IgD-negative memory B cell (primary cell): ENCODE data around the gene ATIC. TPM values are rescaled to one million over a fixed set of nuclear protein-coding genes. Genes with fewer than 3 reads are reported as not detected.
A peak's percentile ranks its signal among the peaks of the same experiment; 100 is the strongest.
"Not testable (repeated sequence)": the region's sequence is repeated elsewhere in the genome, so short reads cannot be mapped to it uniquely, and the experiment has no call there.

Experiments used
- H3K27ac Mint-ChIP-seq, 3 donors: one replicate each; pipeline ENCODE4 v1.8.0; 2020 to 2022; ENCODE audit warnings: mild to moderate bottlenecking in 3 of 3, mixed read lengths in 3 of 3, moderate library complexity in 1 of 3
- H3K27me3 Mint-ChIP-seq: one replicate; pipeline ENCODE4 v1.8.0; 2021; ENCODE audit warnings: mixed read lengths
- H3K36me3 Mint-ChIP-seq: one replicate; pipeline ENCODE4 v1.8.0; 2020; ENCODE audit warnings: mild to moderate bottlenecking, mixed read lengths
- H3K4me1 Mint-ChIP-seq, 3 donors: one replicate each; pipeline ENCODE4 v1.8.0; 2020 to 2022; ENCODE audit warnings: mixed read lengths in 3 of 3, mild to moderate bottlenecking in 1 of 3
- H3K4me3 Mint-ChIP-seq, 4 donors: one replicate each; pipeline ENCODE4 v1.8.0; 2020 to 2022; ENCODE audit warnings: mild to moderate bottlenecking in 4 of 4, mixed read lengths in 4 of 4, moderate library complexity in 3 of 4
- H3K9me3 Mint-ChIP-seq, 3 donors: one replicate each; pipeline ENCODE4 v1.8.0; 2020 to 2021; ENCODE audit warnings: mixed read lengths in 3 of 3, mild to moderate bottlenecking in 1 of 3
- polyA plus RNA-seq: library from polyadenylated mRNA; unstranded; fragments of 300-500 nt; fragmentation: Illumina TruSeq; gene quantifications from one replicate; pipeline ENCODE4 v1.2.3, GENCODE V29; 2021

ATIC gene
- polyA plus RNA-seq, 1 donor from 2014 or later: 137 TPM

DNA sequence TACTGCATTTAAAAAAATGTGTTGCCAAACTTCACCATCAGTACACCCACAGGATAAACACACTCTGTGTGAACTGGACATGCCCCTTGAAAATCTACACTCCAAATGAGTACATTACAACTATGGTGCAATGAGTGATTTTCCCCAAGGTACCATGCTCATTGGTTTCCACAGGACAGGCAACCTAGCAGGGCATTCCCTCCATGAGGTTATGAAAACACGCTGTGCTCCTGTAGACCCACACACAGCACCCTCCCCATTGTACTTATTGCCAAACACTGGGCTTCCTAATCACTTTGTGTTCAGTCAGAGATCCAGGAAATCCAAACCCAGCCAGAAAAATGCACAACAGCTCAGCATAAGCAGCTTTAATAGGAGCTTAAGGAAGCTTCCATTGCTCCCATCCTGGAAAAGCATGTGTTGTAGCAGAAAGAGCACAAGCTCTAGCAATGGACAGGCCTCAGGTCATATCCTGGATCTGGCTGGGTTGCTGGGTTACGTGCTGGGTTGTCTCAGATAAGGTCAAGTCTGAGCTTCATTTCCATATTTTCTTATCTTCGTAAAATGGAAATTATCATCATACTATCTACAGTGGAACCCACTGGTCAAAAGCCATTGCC is 20.8 kb upstream of the ATIC start:
- no peak overlapping the region for H3K27ac Mint-ChIP-seq
- no peaks in the 10 kb centered on the region for H3K36me3 Mint-ChIP-seq
- no peak overlapping the region for H3K4me3 Mint-ChIP-seq
- peaks cover 0 to 4% (median 0%) of the 10 kb centered on the region in 3 donors for H3K4me1 Mint-ChIP-seq
- H3K27me3 Mint-ChIP-seq: no peaks in the 10 kb centered on the region
- H3K9me3 Mint-ChIP-seq: no peaks in the 10 kb centered on the region

DNA sequence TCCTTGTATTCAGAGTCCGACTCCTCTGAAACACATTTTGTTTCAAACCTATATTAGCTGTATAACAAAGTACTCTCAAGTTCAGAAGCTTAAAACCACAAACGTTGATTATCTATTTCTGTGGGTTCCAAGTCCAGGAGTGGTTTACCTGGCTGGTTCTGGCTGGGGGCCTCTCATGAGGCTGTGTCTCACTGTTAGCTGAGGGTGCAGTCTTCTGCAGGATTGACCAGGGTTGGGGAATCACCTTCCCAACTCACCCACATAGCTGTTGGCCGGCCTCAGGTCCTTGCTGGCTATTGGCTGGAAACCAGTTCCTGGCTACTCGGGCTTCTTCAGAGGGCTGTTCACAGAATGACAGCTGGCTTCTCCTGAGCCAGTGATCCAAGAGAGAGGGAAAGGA is 18.0 kb upstream of the ATIC start:
- Mint-ChIP-seq H3K4me3 (no peak overlapping the region), H3K4me1 (peaks cover 0 to 4% (median 0%) of the 10 kb centered on the region in 3 donors), H3K36me3 (no peaks in the 10 kb centered on the region), H3K27me3 (no peaks in the 10 kb centered on the region), H3K9me3 (no peaks in the 10 kb centered on the region), H3K27ac (no peak overlapping the region)

DNA sequence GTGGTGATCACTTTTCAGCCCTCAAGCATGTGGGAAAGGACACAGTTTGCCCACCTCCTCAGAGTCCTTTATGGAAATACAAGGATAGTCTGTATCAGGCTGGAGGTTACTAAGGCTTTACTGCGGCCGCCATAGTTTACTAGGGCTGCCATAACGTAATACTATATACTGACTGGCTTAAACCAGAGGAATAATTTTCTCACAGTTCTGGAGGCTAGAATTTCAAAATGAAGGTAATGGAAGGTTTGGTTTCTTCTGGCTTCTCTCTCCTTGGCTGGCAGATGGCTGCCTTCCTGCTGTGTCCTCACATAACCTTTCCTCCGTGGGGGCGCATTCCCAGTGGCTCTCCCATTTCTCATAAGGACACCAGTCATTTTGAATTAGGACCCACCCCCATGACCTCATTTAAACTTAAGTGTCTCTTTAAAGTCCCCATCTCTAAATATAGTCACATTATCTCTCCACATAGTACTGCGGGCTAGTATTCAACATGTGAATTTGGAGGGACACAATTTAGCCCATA is 12.5 kb upstream of the ATIC start:
- no peak overlapping the region for H3K4me3 Mint-ChIP-seq
- H3K36me3 Mint-ChIP-seq: peaks cover 2% of the 10 kb centered on the region
- peaks cover 0 to 5% (median 4%) of the 10 kb centered on the region in 3 donors for H3K9me3 Mint-ChIP-seq
- H3K27me3 Mint-ChIP-seq: no peaks in the 10 kb centered on the region
- H3K4me1 Mint-ChIP-seq: no peaks in the 10 kb centered on the region
- no peak overlapping the region for H3K27ac Mint-ChIP-seq

DNA sequence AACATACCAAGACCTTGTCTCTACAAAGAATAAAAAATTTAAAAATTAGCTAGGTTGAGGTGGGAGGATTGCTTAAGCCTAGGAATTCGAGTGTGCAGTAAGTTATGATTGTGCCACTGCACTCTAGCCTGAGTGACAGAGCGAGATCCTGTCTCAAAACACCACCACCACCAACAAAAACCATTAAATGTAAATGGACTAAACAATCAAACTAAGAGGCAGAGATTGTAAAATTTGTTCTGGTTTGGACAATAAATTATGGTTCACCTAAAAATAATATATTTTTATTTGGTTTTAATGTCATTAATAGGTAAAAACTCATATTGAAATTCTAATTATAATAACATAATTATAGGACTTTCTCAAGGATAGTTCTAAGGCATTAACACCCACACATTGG is 9.9 kb upstream of the ATIC start:
- H3K4me3 Mint-ChIP-seq: no peak overlapping the region
- H3K27ac Mint-ChIP-seq: no peak overlapping the region
- H3K36me3 Mint-ChIP-seq: peaks cover 4% of the 10 kb centered on the region
- H3K9me3 Mint-ChIP-seq: peaks cover 0 to 5% (median 4%) of the 10 kb centered on the region in 3 donors
- no peaks in the 10 kb centered on the region for H3K4me1 Mint-ChIP-seq
- peaks cover 2% of the 10 kb centered on the region for H3K27me3 Mint-ChIP-seq

DNA sequence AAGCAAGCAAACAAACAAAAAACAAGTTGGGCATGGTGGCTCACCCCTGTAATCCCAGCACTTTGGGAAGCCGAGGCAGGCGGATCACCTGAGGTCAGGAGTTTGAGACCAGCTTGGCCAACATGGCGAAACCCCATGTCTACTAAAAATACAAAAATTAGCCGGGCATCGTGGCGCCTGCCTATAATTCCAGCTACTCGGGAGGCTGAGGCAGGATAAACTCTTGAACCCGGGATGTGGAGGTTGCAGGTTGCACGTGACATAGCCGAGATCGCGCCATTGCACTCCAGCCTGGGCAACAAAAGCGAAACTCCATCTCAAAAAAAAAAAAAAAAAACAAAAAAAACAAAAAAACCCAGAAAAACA is 617 bp upstream of the ATIC start:
- H3K27ac Mint-ChIP-seq: peak overlapping the region; percentile 80 to 88 (median 87)
- H3K4me3 Mint-ChIP-seq: peak overlapping the region; percentile 88 to 94 (median 92)
- not testable (repeated sequence) for H3K27me3 Mint-ChIP-seq, H3K36me3 Mint-ChIP-seq, H3K9me3 Mint-ChIP-seq
- H3K4me1 Mint-ChIP-seq: peaks cover 22 to 23% (median 22%) of the 10 kb centered on the region in 3 donors

DNA sequence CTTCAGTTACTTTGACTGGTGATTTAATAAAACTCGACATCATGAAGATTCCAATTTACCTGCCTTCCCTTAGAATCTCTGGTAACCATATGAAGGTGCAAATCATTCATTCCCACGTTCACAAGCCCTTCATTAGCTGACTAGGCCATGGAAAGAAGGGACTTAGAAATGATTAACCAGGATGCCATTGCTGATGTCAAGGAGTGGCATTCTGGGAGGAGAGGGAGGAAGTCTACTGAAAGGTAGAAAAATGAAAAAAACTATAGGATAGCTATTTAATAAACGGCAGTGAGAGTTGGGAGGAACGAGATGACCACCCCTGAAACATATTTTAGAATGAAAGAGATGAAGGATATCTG is 1.4 kb downstream of the ATIC start:
- peak overlapping the region; percentile 90 to 98 (median 92) for H3K4me3 Mint-ChIP-seq
- H3K4me1 Mint-ChIP-seq: peaks cover 24 to 26% (median 25%) of the 10 kb centered on the region in 3 donors
- H3K36me3 Mint-ChIP-seq: peaks cover 11% of the 10 kb centered on the region
- H3K27ac Mint-ChIP-seq: peak overlapping the region; percentile 30 to 91 (median 87)
- no peaks in the 10 kb centered on the region for H3K9me3 Mint-ChIP-seq
- H3K27me3 Mint-ChIP-seq: no peaks in the 10 kb centered on the region

DNA sequence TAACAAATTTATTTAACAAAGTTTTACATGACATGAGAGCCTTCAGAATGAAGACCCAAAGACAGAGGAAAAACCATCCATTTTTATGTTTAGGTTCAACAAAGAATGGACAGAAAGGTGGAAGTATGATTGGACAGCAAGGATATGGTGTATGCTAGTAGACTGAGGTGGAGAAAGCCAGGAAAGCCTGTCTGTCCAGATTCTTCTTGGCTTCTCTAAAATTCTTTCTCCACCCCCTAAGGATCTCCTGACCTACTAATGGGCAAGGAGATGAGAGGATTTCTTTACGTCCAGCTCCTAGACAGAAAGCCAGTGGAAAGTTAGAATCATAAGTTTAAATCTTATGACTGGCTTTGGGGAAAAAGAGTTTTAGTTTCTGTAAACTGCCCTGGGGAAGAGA is 3.0 kb downstream of the ATIC start:
- Mint-ChIP-seq H3K27me3 (no peaks in the 10 kb centered on the region), H3K9me3 (no peaks in the 10 kb centered on the region), H3K27ac (peak overlapping the region in 2 of 3 donors; percentile 71 to 88), H3K4me1 (peaks cover 24 to 26% (median 25%) of the 10 kb centered on the region in 3 donors), H3K4me3 (no peak overlapping the region), H3K36me3 (peaks cover 11% of the 10 kb centered on the region)

DNA sequence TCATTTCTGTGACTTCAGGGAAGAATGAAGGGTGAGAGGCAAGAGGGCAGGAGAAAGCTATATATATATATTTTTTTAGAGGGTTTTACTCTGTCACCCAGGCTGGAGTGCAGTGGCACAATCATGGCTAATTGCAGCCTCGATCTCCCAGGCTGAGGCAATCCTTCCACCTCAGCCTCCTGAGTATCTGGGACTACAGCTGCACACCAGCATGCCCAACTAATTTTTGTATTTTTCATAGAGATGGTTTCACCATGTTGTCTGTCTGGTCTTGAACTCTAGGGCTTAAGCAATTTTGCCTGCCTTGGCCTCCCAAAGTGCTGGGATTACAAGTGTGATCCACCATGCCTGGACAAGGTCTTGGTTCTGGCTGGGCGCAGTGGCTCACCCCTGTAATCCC is 3.4 kb downstream of the ATIC start:
- no peak overlapping the region for H3K4me3 Mint-ChIP-seq
- H3K27ac Mint-ChIP-seq: peak overlapping the region in 1 of 3 donors; percentile 88
- peaks cover 25 to 28% (median 26%) of the 10 kb centered on the region in 3 donors for H3K4me1 Mint-ChIP-seq
- H3K36me3 Mint-ChIP-seq: peaks cover 12% of the 10 kb centered on the region
- no peaks in the 10 kb centered on the region for H3K9me3 Mint-ChIP-seq
- no peaks in the 10 kb centered on the region for H3K27me3 Mint-ChIP-seq

DNA sequence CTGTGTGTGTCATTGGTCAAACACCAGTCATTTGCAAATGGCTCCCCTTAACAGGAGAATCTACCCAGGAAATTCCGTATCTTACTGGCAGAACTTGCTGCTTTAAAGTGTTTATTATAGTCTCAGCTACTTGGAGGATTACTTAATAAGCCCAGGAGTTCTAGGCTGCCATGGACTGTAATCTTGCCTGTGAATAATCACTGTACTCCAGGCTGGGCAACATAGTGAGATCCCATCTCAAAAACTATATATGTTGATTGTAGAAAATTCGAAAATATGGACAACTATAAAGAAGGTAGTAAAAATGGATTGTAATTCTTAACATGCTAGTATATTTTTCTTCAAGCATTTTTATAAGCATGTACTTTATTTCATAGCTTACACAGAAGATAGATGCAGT is 4.5 kb downstream of the ATIC start:
- Mint-ChIP-seq H3K9me3 (no peaks in the 10 kb centered on the region), H3K4me1 (peaks cover 25 to 28% (median 26%) of the 10 kb centered on the region in 3 donors), H3K27me3 (no peaks in the 10 kb centered on the region), H3K4me3 (peak overlapping the region in 1 of 4 donors; percentile 72), H3K36me3 (peaks cover 12% of the 10 kb centered on the region), H3K27ac (no peak overlapping the region)

DNA sequence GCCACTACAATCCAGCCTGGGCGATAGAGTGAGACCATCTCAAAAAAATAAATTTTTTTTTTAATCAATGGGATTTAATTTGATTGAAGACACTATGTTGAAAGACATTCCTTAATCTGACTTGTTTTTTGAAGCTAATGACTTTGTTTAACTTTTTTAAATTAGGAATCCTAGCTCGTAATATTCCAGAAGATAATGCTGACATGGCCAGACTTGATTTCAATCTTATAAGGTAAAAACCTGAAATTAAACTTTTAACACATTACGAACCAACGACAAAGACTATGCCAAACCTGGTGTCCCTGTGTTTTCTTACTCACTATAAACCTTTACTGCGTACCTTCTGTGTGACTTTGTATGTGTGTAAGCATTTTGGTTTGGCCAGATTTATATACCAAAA is 7.6 kb downstream of the ATIC start:
- Mint-ChIP-seq H3K36me3 (peaks cover 8% of the 10 kb centered on the region), H3K27me3 (no peaks in the 10 kb centered on the region), H3K27ac (no peak overlapping the region), H3K4me1 (peaks cover 7 to 17% (median 15%) of the 10 kb centered on the region in 3 donors), H3K9me3 (no peaks in the 10 kb centered on the region), H3K4me3 (no peak overlapping the region)

DNA sequence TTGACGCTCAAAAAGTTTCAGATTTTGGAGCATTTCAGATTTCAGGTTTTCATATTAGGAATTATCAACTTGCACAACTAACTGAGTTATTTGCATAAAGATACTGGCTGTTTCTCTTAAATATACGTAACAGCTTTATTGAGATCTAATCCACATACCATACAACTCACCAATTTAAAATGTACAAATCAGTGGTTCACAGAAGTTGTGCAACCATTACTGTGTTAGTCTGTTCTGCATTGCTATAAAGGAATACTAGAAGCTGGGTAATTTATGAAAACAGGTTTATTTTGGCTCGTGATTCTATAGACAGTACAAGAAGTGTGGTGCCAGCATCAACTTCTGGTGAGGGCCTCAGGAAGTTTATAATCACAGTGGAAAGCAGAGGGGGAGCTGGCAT is 8.2 kb downstream of the ATIC start:
- Mint-ChIP-seq H3K36me3 (peaks cover 8% of the 10 kb centered on the region), H3K4me3 (no peak overlapping the region), H3K9me3 (no peaks in the 10 kb centered on the region), H3K27ac (no peak overlapping the region), H3K4me1 (peaks cover 10 to 17% (median 11%) of the 10 kb centered on the region in 3 donors), H3K27me3 (no peaks in the 10 kb centered on the region)

DNA sequence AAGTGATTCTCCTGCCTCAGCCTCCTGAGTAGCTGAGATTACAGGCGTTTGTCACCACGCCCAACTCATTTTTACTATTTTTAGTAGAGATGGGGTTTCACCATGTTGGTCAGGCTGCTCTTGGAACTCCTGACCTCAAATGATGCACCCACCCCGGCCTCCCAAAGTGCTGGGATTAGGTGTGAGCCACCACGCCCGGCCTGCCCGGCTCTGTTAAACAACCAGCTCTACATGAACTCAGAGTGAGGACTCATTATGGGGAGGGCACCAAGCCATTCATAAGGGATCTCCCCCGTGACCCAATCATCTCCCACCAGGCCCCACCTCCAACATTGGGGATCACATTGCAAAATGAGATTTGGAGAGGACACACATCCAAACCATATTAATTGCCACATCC is 8.8 kb downstream of the ATIC start:
- H3K27ac Mint-ChIP-seq: peak overlapping the region in 1 of 3 donors; percentile 2
- peaks cover 11 to 17% (median 11%) of the 10 kb centered on the region in 3 donors for H3K4me1 Mint-ChIP-seq
- H3K36me3 Mint-ChIP-seq: peaks cover 8% of the 10 kb centered on the region
- H3K4me3 Mint-ChIP-seq: no peak overlapping the region
- no peaks in the 10 kb centered on the region for H3K27me3 Mint-ChIP-seq
- H3K9me3 Mint-ChIP-seq: no peaks in the 10 kb centered on the region

DNA sequence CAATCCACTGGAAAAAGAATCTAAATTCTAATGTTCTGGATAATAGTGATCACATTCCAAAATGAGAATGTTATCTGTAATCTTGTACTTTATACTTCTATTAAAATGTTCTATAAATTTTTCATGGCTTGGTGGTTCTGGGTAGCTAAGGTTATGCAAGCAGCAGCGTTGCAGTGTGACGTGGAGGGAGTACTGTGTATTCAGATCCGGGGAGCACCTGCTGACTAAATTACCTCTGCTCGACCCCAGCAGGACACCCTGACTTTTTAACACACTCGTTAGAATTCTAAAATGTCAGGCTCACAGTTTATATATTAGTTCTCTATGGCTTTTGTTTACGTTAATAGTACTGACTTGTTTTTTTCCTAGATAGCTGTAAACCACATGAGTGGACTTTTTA is 13.0 kb downstream of the ATIC start:
- H3K36me3 Mint-ChIP-seq: peaks cover 8% of the 10 kb centered on the region
- peak overlapping the region in 1 of 3 donors; percentile 53 for H3K27ac Mint-ChIP-seq
- H3K27me3 Mint-ChIP-seq: no peaks in the 10 kb centered on the region
- no peaks in the 10 kb centered on the region for H3K9me3 Mint-ChIP-seq
- H3K4me1 Mint-ChIP-seq: peaks cover 8 to 14% (median 8%) of the 10 kb centered on the region in 3 donors
- no peak overlapping the region for H3K4me3 Mint-ChIP-seq

DNA sequence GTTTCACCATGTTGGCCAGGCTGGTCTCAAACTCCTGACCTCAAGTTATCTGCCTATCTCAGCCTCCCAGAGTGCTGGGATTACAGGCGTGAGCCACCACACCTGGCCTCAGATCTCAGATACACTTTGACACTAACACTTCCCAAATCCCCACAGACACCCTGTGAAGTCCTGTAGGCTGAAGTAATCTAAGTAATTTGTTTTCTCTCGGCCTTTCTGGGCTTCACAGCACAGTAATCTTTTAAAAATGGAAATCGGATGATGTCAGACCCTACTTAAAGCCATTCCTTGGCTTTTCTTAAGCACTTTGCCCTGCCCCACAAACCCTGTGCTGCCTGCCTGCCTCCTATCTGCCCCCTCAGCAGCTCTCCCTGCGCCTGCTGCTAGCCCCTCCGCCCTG is 16.2 kb downstream of the ATIC start:
- H3K36me3 Mint-ChIP-seq: peaks cover 9% of the 10 kb centered on the region
- H3K9me3 Mint-ChIP-seq: no peaks in the 10 kb centered on the region
- peaks cover 3 to 27% (median 17%) of the 10 kb centered on the region in 3 donors for H3K4me1 Mint-ChIP-seq
- no peaks in the 10 kb centered on the region for H3K27me3 Mint-ChIP-seq
- H3K4me3 Mint-ChIP-seq: no peak overlapping the region
- no peak overlapping the region for H3K27ac Mint-ChIP-seq

DNA sequence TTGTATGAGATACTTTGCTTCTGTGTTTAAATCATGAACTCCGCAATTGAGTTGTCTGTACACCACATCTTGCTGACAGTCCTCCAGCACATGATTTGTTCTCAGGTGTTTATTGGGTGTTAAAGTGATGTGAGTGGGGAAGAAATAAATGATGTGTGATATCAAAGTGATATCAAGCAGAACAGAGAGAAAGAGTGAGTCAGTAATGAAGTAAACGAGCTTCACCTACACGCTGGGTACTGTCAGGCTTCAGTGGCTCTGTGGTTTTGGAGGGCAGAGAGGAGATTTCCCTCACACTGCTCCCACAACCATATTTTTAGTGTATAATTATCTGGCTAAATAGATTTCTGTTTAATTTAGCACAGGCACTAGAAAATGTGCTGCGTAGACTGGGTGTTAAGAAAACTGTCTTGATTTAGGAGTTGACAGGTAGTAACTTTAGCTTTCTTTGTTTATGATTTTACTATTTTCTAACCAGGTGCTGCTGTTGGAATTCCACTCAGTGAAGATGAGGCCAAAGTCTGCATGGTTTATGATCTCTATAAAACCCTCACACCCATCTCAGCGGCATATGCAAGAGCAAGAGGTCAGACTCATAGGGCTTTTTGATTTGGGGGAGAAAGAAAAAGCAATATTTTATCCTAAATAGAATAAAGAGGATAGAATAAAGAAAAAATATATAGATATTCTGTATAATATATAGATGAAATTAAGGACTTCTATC is 21.2 kb downstream of the ATIC start:
- Mint-ChIP-seq H3K27ac (peak overlapping the region in 2 of 3 donors; percentile 4 to 90), H3K27me3 (no peaks in the 10 kb centered on the region), H3K4me1 (peaks cover 3 to 22% (median 13%) of the 10 kb centered on the region in 3 donors), H3K4me3 (no peak overlapping the region), H3K9me3 (no peaks in the 10 kb centered on the region), H3K36me3 (peaks cover 6% of the 10 kb centered on the region)
